SK-N-SH treated with all-trans-retinoic acid at 6 μM for 48 hours (cell line): ENCODE data around the gene BTG4.
A peak's percentile ranks its signal among the peaks of the same experiment; 100 is the strongest.

Experiments
- ATAC-seq: fragments of 200-7000 bp; cut with Tn5 transposase; 3 replicates; pipeline ENCODE4 v1.9.1; 2020; ENCODE audit warnings: mild to moderate bottlenecking, moderate library complexity
- ARNTL ChIP-seq: fragments of 450-650 bp; formaldehyde crosslinking; IDR thresholded peaks from 2 replicates; pipeline ENCODE4 v1.5.0; 2020; ENCODE audit warnings: low read depth, mild to moderate bottlenecking, moderate library complexity, borderline replicate concordance
- BACH2 ChIP-seq: fragments of 250-450 bp; sonication (Bioruptor Pico); IDR thresholded peaks from 2 replicates; pipeline ENCODE4 v1.9.0; 2021; ENCODE audit warnings: mild to moderate bottlenecking, borderline replicate concordance
- CREB5 ChIP-seq: fragments of 250-450 bp; sonication (Bioruptor Pico); IDR thresholded peaks from 2 replicates; pipeline ENCODE4 v1.5.1; 2020; ENCODE audit warnings: low read depth, mild to moderate bottlenecking, moderate library complexity
- CSDC2 ChIP-seq: fragments of 250-450 bp; sonication (Bioruptor Pico); IDR thresholded peaks from 2 replicates; pipeline ENCODE4 v1.5.0; 2020; ENCODE audit warnings: mild to moderate bottlenecking, moderate library complexity
- CSRNP3 ChIP-seq: fragments of 250-450 bp; sonication (Bioruptor Pico); IDR thresholded peaks from 2 replicates; pipeline ENCODE4 v1.5.1; 2021; ENCODE audit warnings: mild to moderate bottlenecking, moderate library complexity
- GLIS3 ChIP-seq: fragments of 250-450 bp; sonication (Bioruptor Pico); IDR thresholded peaks from 2 replicates; pipeline ENCODE4 v1.5.0; 2020; ENCODE audit warnings: mild to moderate bottlenecking, moderate library complexity
- ISL1 ChIP-seq: fragments of 250-450 bp; sonication (Bioruptor Pico); IDR thresholded peaks from 2 replicates; pipeline ENCODE4 v2.1.2; 2022; ENCODE audit warnings: mild to moderate bottlenecking, moderate library complexity
- OSR1 ChIP-seq: fragments of 250-450 bp; sonication (Bioruptor Pico); IDR thresholded peaks from 2 replicates; pipeline ENCODE4 v1.8.0; 2022; ENCODE audit warnings: moderate library complexity, mild to moderate bottlenecking, inconsistent platforms
- PATZ1 ChIP-seq: fragments of 250-450 bp; sonication (Bioruptor Pico); IDR thresholded peaks from 2 replicates; pipeline ENCODE4 v1.8.0; 2020; ENCODE audit warnings: mild to moderate bottlenecking, moderate library complexity, borderline replicate concordance
- POU6F1 ChIP-seq: fragments of 250-450 bp; sonication (Bioruptor Pico); IDR thresholded peaks from 2 replicates; pipeline ENCODE4 v1.8.0; 2021; ENCODE audit warnings: low read depth, mild to moderate bottlenecking, moderate library complexity, borderline replicate concordance
- PPARA ChIP-seq: fragments of 250-450 bp; sonication (Bioruptor Pico); IDR thresholded peaks from 2 replicates; pipeline ENCODE4 v1.5.0; 2020; ENCODE audit warnings: mild to moderate bottlenecking, borderline replicate concordance
- RARB ChIP-seq: fragments of 250-450 bp; sonication (Bioruptor Pico); IDR thresholded peaks from 2 replicates; pipeline ENCODE4 v1.8.0; 2021; ENCODE audit warnings: mild to moderate bottlenecking, moderate library complexity
- SNAI2 ChIP-seq: fragments of 250-450 bp; sonication (Bioruptor Pico); IDR thresholded peaks from 2 replicates; pipeline ENCODE4 v1.5.0; 2020; ENCODE audit warnings: mild to moderate bottlenecking, moderate library complexity
- TCF4 ChIP-seq: fragments of 250-450 bp; sonication (Bioruptor Pico); IDR thresholded peaks from 2 replicates; pipeline ENCODE4 v1.8.0; 2021; ENCODE audit warnings: mild to moderate bottlenecking, moderate library complexity, borderline replicate concordance
- TOX ChIP-seq: fragments of 250-450 bp; sonication (Bioruptor Pico); IDR thresholded peaks from 2 replicates; pipeline ENCODE4 v1.8.0; 2021; ENCODE audit warnings: mild to moderate bottlenecking, moderate library complexity, borderline replicate concordance
- TSHZ2 ChIP-seq: fragments of 250-450 bp; sonication (Bioruptor Pico); IDR thresholded peaks from 2 replicates; pipeline ENCODE4 v1.5.0; 2020; ENCODE audit warnings: mild to moderate bottlenecking, moderate library complexity
- ZC3H10 ChIP-seq: fragments of 250-450 bp; sonication (Bioruptor Pico); IDR thresholded peaks from 2 replicates; pipeline ENCODE4 v1.5.1; 2021; ENCODE audit warnings: mild to moderate bottlenecking, moderate library complexity
- ZFP3 ChIP-seq: fragments of 250-450 bp; sonication (Bioruptor Pico); IDR thresholded peaks from 2 replicates; pipeline ENCODE4 v1.5.0; 2020; ENCODE audit warnings: mild to moderate bottlenecking, moderate library complexity
- ZFP30 ChIP-seq: fragments of 450-650 bp; formaldehyde crosslinking; IDR thresholded peaks from 2 replicates; pipeline ENCODE4 v1.5.0; 2022; ENCODE audit warnings: mild to moderate bottlenecking, moderate library complexity
- ZNF565 ChIP-seq: fragments of 450-650 bp; formaldehyde crosslinking; conservative IDR thresholded peaks from 2 replicates; pipeline ENCODE4 v1.5.0; 2020; ENCODE audit warnings: low read depth, mild to moderate bottlenecking, moderate library complexity
- ZNF70 ChIP-seq: fragments of 450-650 bp; formaldehyde crosslinking; IDR thresholded peaks from 2 replicates; pipeline ENCODE4 v1.5.0; 2020; ENCODE audit warnings: mild to moderate bottlenecking, moderate library complexity
- ZNF8 ChIP-seq: fragments of 450-650 bp; formaldehyde crosslinking; IDR thresholded peaks from 2 replicates; pipeline ENCODE4 v1.5.0; 2020; ENCODE audit warnings: mild to moderate bottlenecking, moderate library complexity

The BTG4 gene

GRCh38 chr11:111528557-111528956, 16.4 kb upstream of the BTG4 start:
- 0 out of 3 replicates have a peak, but pooled peaks have one; percentile 30 for ATAC-seq
- TF ChIP-seq CREB5 (CRISPR knock-in tag) (no peak), ZNF565 (CRISPR knock-in tag) (no peak), GLIS3 (CRISPR knock-in tag) (no peak), OSR1 (CRISPR knock-in tag) (no peak), SNAI2 (CRISPR knock-in tag) (no peak), ARNTL (no peak), TCF4 (CRISPR knock-in tag) (no peak), CSDC2 (CRISPR knock-in tag) (no peak), PATZ1 (CRISPR knock-in tag) (no peak), POU6F1 (no peak), RARB (no peak), ZC3H10 (CRISPR knock-in tag) (no peak), PPARA (CRISPR knock-in tag) (no peak), ISL1 (CRISPR knock-in tag) (no peak), ZNF70 (no peak), TOX (no peak), CSRNP3 (CRISPR knock-in tag) (no peak), ZNF8 (no peak)

- no peak for ATAC-seq
Observed at GRCh38 chr11:111527279-111527678, 15.1 kb upstream of the BTG4 start.

More at GRCh38 chr11:111527279-111527678, 15.1 kb upstream of the BTG4 start:
- TF ChIP-seq PATZ1 (CRISPR knock-in tag), result no peak
- TF ChIP-seq BACH2, result no peak
- TF ChIP-seq RARB, result no peak
- TF ChIP-seq PPARA (CRISPR knock-in tag), result no peak
- no peak for TF ChIP-seq ZFP30 (CRISPR knock-in tag)
- TF ChIP-seq CSRNP3 (CRISPR knock-in tag), result no peak
- TF ChIP-seq ZFP3, result no peak
- no peak for TF ChIP-seq ZNF565 (CRISPR knock-in tag)
- TF ChIP-seq TSHZ2, result no peak
- TF ChIP-seq ZNF70, result no peak
- no peak for TF ChIP-seq TCF4 (CRISPR knock-in tag)
- no peak for TF ChIP-seq ZC3H10 (CRISPR knock-in tag)
- TF ChIP-seq ARNTL, result no peak
- no peak for TF ChIP-seq TOX
- TF ChIP-seq ISL1 (CRISPR knock-in tag), result no peak
- TF ChIP-seq ZNF8, result no peak
- TF ChIP-seq SNAI2 (CRISPR knock-in tag), result no peak
- no peak for TF ChIP-seq CSDC2 (CRISPR knock-in tag)
- TF ChIP-seq CREB5 (CRISPR knock-in tag), result no peak
